Activated naive CD8-positive, alpha-beta T cell treated with anti-CD3 and anti-CD28 coated beads for 36 hours (primary cell): ENCODE data around the gene RNF41. TPM values are rescaled to one million over a fixed set of nuclear protein-coding genes. Genes with fewer than 3 reads are reported as not detected.

Source experiments
- DNase-seq: peaks from one replicate; pipeline ENCODE4 v3.0.0; 2021
- H3K27ac Mint-ChIP-seq: one replicate; pipeline ENCODE4 v1.8.0; 2022; ENCODE audit warnings: mild to moderate bottlenecking, moderate library complexity, mixed read lengths
- H3K27me3 Mint-ChIP-seq: one replicate; pipeline ENCODE4 v1.8.0; 2022; ENCODE audit warnings: mild to moderate bottlenecking, mixed read lengths
- H3K36me3 Mint-ChIP-seq: one replicate; pipeline ENCODE4 v1.8.0; 2021; ENCODE audit warnings: mild to moderate bottlenecking, mixed read lengths
- H3K4me1 Mint-ChIP-seq: one replicate; pipeline ENCODE4 v1.8.0; 2021; ENCODE audit warnings: mixed read lengths
- H3K4me3 Mint-ChIP-seq: one replicate; pipeline ENCODE4 v1.8.0; 2022; ENCODE audit warnings: mild to moderate bottlenecking, moderate library complexity, mixed read lengths
- H3K9me3 Mint-ChIP-seq: one replicate; pipeline ENCODE4 v1.8.0; 2022; ENCODE audit warnings: mixed read lengths
- total RNA-seq, 2 experiments: library from RNA; stranded (reverse); gene quantifications; one replicate each; pipeline ENCODE4 v1.2.3, GENCODE V29; 2021

Gene RNF41
- total RNA-seq, 2 experiments from 2014 or later = 26.4 to 31.2 TPM

DNA sequence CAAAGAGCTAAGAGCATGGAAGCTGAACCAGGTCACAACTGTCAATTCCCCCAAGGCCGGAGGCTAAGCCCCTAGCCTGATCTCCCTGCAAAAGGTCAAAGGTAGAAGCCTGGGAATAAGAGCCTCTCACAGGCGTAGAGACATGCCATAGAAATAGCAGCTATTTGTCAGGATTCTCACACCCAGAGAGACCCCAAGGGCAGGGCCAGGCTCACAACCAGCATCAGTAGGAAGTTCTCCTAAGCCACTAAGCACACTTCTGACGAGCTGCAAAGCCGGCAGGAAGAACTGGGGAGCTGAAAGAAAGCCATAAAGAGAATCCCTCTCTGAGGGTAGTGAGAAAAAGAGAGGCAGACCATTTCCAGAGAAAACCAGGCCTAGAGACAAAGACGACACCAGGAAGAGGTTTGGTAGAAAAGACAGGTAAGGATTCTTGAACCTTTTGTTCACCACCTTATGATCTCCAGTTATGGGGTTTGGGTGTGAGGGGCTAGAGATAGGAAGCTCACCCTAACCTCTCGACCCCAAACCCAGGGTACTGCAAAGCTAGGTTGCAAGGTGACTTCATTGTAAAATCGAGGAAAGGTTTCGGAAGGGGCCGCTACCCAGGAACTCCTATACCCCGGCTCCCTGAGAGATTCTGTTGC is 33.5 kb downstream of the RNF41 start:
- Mint-ChIP-seq H3K4me3 (peak overlapping the region; percentile 90), H3K36me3 (peaks cover 25% of the 10 kb centered on the region), H3K27me3 (peaks cover 4% of the 10 kb centered on the region), H3K9me3 (no peaks in the 10 kb centered on the region), H3K4me1 (peaks cover 33% of the 10 kb centered on the region), H3K27ac (peak overlapping the region; percentile 81)
- no peak for DNase-seq

DNA sequence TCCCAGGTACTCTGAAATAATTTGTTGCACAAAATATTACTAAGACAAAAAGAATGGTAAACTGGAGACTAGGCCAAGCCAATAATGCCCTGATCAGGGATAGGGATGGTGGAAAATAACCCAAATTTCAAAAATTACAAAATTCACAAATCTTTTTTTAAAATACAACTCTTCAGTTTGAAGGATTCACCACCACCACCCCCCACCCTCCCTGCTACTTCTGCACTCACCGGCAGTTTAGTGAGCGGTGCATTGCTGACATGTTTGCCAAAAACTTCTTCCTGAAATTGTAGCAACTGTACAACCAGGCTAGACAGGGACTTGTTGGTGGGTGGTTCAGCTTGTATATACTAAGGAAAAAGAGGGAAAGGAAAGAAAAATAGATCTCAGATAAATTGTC is 34.8 kb downstream of the RNF41 start:
- H3K36me3 Mint-ChIP-seq = peaks cover 25% of the 10 kb centered on the region

DNA sequence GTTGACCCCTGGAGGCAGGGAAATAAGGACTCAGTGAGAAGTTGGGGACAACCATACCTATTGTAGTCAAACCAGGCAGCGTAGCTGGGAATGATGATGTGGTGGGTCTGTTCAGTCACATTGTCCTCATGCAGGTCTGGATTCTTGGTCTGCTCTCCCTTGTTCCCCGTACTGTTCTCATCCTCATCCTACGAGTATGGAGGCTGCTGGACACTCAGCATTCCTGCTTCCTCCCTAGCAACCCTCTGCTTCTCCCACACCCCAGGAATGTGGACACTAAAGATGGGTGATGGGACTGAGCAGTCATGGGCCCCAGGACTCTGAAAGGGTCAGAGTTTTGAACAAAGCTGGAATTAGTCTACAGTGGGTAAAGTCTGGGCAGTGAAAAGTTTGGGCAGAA is 43.4 kb downstream of the RNF41 start:
- H3K27me3 Mint-ChIP-seq = no peaks in the 10 kb centered on the region
- H3K4me3 Mint-ChIP-seq = no peak overlapping the region
- no peaks in the 10 kb centered on the region for H3K4me1 Mint-ChIP-seq
- no peak for DNase-seq
- no peak overlapping the region for H3K27ac Mint-ChIP-seq
- peaks cover 23% of the 10 kb centered on the region for H3K36me3 Mint-ChIP-seq
- H3K9me3 Mint-ChIP-seq = no peaks in the 10 kb centered on the region

More for the DNA sequence above, 34.8 kb downstream of the RNF41 start:
- Mint-ChIP-seq H3K27ac (no peak overlapping the region), H3K9me3 (no peaks in the 10 kb centered on the region), H3K27me3 (peaks cover 4% of the 10 kb centered on the region), H3K4me3 (peak overlapping the region; percentile 90), H3K4me1 (peaks cover 27% of the 10 kb centered on the region)
- DNase-seq = no peak

DNA sequence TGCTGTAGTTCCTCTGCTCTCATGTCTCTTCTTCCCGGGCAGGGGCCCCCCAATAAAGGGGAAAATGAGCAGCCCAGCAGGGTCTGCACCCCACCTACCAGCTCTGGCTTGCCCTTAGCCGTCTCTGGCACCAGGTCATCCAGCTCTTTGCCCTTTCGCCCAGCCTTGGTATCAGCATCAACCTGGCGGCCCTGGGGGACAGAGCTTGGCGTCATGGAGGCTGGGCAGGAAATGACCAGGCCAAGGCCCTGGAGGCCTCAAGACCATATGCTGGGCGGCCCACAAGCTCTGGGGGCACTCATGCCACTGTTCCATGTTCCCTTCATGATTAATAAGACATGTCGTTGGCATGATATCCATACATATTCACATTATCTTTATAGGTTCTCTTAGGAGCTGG is 48.9 kb downstream of the RNF41 start:
- H3K27ac Mint-ChIP-seq = no peak overlapping the region
- no peaks in the 10 kb centered on the region for H3K9me3 Mint-ChIP-seq
- peaks cover 26% of the 10 kb centered on the region for H3K36me3 Mint-ChIP-seq
- no peaks in the 10 kb centered on the region for H3K27me3 Mint-ChIP-seq
- DNase-seq = no peak
- no peak overlapping the region for H3K4me3 Mint-ChIP-seq
- no peaks in the 10 kb centered on the region for H3K4me1 Mint-ChIP-seq

DNA sequence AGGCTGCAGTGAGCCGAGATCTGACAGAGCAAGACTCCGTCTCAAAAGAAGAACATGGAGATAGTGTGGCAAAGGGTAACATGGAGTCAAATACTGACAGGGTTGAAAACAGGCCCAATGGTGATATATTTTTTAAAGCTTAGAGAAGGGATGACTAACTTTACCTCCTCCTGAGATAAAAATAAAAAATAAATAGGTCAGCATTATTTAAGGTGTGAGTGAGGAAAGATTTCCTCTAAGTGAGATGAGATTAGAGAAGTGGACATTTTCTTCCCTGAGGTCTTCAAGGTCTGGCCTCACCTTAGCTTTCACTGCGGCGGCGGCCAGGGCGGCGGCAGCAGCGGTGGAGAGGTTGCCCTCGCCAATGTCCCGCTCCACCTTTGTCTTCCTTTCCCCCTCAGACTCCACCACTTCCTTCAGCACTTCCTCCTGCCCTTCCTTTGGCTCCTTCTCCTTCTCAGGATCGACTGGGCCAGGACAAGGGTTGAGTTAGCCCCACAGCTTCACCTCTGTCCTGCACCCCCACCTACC is 52.4 kb downstream of the RNF41 start:
- Mint-ChIP-seq H3K27me3 (no peaks in the 10 kb centered on the region), H3K4me3 (no peak overlapping the region), H3K9me3 (no peaks in the 10 kb centered on the region), H3K27ac (peak overlapping the region; percentile 55), H3K4me1 (no peaks in the 10 kb centered on the region), H3K36me3 (peaks cover 17% of the 10 kb centered on the region)
- DNase-seq = no peak

DNA sequence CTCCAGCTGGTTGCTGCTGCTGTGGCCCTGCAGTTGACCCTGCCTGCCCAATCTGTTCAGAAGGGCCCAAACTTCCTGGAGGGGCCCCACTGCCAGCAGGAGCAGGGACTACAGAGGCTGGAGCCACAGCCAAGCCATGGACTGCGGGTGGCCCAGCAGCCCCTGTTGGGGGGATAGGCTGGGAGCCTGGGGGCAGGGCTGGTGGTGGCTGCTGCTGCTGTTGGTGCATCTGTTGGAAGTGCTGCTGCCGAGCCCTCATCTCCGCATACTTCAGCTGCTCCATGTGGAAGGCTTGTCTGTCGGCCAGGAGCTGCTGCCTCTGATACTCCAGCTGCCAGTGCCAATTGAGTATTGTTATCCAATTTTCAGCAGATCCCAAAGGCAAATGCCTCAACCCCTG is 56.4 kb downstream of the RNF41 start:
- no peak overlapping the region for H3K27ac Mint-ChIP-seq
- H3K27me3 Mint-ChIP-seq = no peaks in the 10 kb centered on the region
- H3K4me1 Mint-ChIP-seq = peaks cover 17% of the 10 kb centered on the region
- no peak overlapping the region for H3K4me3 Mint-ChIP-seq
- no peaks in the 10 kb centered on the region for H3K9me3 Mint-ChIP-seq
- peaks cover 34% of the 10 kb centered on the region for H3K36me3 Mint-ChIP-seq
- DNase-seq = no peak

DNA sequence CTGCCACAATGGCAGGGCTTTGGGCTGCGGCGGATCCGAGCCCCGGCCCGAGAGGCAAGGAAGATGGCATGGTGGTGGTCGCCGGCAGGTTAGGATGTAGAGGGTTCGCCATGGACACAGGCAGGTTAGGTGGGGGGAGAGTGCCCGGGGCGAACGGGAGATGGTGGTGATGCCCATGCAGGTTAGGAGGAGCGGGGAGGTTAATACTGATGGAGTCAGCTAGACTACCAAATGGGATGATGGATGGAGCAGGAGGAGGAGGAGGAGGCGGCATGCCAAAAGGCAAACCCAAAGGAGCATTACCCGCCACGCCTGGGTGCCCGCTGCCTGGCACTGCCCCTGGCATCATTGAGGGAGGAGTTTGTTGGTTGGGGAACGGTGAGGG is 57.4 kb downstream of the RNF41 start:
- no peaks in the 10 kb centered on the region for H3K9me3 Mint-ChIP-seq
- no peaks in the 10 kb centered on the region for H3K27me3 Mint-ChIP-seq
- peaks cover 38% of the 10 kb centered on the region for H3K36me3 Mint-ChIP-seq
- peaks cover 26% of the 10 kb centered on the region for H3K4me1 Mint-ChIP-seq
- H3K27ac Mint-ChIP-seq = peak overlapping the region; percentile 38
- no peak for DNase-seq
- H3K4me3 Mint-ChIP-seq = no peak overlapping the region

DNA sequence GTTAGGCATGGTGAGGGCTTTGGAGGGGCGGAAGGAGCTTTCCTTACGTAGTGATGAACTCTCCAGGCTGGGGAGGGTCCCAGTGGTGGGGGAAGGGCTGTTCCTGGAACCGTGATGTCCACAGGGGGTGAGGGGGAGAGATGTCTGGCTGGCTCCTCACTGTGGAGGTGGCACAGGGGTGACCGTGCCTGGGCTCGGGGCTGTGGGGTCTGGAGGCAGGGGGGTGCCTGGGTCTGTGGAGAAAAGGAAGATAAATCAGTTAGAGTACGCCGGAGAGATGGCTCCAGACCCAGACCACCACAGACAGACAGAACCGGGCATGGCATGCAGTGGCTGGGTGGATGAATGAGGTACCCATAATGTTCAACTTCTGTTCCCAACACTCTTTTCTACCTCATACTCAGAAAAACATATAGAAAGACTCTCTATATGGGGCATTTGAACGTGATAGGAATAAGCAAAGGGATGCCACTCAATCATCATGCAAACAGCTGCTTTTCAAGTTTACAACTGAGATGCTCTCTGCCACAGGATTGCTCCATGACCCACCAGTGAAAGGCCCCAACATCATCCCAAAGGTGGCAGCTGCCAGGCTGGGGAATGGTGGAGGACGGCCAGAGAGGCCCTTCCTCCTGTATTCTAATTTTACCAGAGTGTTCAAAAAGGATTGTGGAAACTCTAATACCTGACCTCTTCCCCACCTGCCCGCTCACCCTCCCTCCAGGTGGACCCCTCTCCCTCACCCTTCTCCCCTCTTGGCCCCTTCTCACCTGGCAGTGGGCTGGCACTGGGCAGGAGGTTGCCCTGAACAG is 58.0 kb downstream of the RNF41 start:
- Mint-ChIP-seq H3K4me3 (peak overlapping the region; percentile 22), H3K36me3 (peaks cover 41% of the 10 kb centered on the region), H3K27me3 (no peaks in the 10 kb centered on the region), H3K27ac (peak overlapping the region; percentile 82), H3K4me1 (peaks cover 30% of the 10 kb centered on the region), H3K9me3 (no peaks in the 10 kb centered on the region)
- no peak for DNase-seq

DNA sequence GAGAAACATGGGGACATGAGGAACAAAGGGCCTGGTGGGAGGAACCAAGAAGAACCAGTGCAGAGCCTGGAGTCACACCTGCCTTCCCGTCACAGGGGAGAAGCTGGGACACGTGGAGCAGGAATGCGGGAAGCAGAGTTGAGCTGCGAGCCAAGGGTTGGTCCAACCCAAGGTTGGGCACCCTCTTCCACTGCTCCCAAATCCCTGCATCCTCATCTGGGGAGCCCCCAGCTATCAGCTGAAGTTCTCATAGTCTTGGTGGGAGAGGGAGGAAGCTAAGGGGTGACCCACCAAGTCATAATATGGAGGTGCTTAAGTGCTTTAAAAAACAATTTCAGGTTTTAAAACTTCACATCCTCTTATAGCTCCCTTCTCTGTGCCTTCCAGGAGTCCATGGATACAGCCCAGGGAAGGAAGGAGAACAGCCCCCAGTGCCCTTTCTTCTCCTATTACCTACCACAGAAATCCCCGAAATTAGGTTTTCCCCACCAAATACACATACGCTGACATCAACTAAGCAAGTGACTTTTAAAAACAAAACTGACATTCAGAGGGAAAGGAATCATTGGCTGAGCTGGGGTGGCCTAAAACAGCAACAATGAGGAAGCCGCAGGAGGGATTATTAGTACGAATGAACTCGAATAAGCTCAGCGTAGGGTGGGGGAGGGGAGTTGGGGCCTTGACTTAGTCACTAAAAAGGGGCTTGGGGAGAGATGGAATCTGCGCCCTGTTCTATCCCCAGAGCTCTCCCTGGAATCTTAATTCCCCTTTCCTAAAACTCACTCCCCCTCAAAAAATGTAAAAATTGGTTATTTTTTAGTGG is 59.0 kb downstream of the RNF41 start:
- peaks cover 48% of the 10 kb centered on the region for H3K36me3 Mint-ChIP-seq
- H3K4me1 Mint-ChIP-seq = peaks cover 31% of the 10 kb centered on the region
- H3K27me3 Mint-ChIP-seq = no peaks in the 10 kb centered on the region
- no peaks in the 10 kb centered on the region for H3K9me3 Mint-ChIP-seq
- H3K4me3 Mint-ChIP-seq = no peak overlapping the region
- peak overlapping the region; percentile 52 for H3K27ac Mint-ChIP-seq
- no peak for DNase-seq

DNA sequence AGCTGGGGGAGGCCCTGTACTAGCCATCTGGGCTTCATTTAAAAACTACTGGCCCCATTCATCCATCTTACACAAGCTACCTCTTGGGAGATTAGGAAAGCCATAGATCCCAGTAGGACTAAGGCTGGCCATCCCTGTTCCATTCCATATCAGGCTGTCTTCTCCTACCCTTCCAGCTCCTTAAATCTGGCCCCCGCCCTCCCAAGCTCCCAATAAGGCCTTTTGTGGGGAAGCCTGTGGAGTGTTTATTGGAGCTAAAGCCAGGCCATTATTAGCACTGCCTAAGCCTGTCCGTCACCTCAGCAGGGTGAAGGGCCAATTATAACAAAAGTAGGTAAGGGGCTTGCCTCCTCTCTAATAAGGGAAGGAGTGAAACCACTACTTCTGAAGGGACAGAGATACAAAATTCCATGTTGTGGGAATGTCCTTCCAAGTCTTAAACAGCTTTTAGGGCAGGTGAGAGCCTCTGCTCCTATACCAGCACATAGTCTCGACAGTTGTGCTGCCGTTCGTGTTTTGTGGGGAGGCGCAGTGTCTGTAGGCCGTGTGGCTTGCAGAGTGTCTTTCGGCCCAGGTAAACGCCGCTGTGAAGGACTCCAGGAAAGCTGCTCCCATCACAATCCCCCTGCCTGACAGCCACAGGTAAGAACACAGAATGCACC is 59.9 kb downstream of the RNF41 start:
- no peaks in the 10 kb centered on the region for H3K27me3 Mint-ChIP-seq
- H3K4me3 Mint-ChIP-seq = peak overlapping the region; percentile 95

DNA sequence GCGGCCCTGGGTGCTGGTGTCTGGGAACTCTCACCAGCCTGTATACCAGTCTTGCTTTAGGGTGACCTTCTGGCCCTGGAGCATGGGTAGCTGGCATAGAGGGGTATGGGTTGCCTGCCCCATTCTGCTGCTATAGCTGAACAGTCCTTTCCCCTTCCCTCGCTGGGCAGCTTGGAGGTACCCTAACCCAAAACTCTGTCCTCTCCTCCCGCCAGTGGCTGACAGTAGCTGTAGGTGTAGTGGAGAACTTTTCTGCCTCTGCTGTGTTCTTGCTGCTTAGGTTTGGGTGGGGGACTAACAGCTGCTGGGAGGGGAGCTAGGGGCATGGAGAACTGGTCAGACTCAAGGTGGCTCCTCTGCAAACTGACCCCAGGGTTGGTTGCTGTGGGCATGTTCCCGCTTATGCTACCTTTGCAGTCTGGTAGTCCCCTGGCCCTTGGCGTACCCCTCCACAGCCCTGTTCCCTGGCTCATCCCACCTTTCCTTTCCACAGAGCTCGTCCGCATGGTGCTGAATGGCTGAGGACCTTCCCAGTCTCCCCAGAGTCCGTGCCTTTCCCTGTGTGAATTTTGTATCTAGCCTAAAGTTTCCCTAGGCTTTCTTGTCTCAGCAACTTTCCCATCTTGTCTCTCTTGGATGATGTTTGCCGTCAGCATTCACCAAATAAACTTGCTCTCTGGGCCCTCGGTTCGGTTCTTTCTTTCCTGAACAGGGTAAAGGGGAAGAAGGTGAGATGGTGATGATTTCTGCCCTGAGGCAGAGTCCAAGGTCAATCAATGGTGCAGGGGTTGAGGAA is 60.6 kb downstream of the RNF41 start:
- H3K27me3 Mint-ChIP-seq = no peaks in the 10 kb centered on the region
- peaks cover 37% of the 10 kb centered on the region for H3K4me1 Mint-ChIP-seq
- H3K9me3 Mint-ChIP-seq = no peaks in the 10 kb centered on the region
- H3K36me3 Mint-ChIP-seq = peaks cover 55% of the 10 kb centered on the region
- peak overlapping the region; percentile 95 for H3K27ac Mint-ChIP-seq
- H3K4me3 Mint-ChIP-seq = peak overlapping the region; percentile 95
- no peak for DNase-seq

More for the DNA sequence above, 59.9 kb downstream of the RNF41 start:
- H3K27ac Mint-ChIP-seq = peak overlapping the region; percentile 95
- no peak for DNase-seq
- peaks cover 52% of the 10 kb centered on the region for H3K36me3 Mint-ChIP-seq
- H3K9me3 Mint-ChIP-seq = no peaks in the 10 kb centered on the region
- H3K4me1 Mint-ChIP-seq = peaks cover 37% of the 10 kb centered on the region

DNA sequence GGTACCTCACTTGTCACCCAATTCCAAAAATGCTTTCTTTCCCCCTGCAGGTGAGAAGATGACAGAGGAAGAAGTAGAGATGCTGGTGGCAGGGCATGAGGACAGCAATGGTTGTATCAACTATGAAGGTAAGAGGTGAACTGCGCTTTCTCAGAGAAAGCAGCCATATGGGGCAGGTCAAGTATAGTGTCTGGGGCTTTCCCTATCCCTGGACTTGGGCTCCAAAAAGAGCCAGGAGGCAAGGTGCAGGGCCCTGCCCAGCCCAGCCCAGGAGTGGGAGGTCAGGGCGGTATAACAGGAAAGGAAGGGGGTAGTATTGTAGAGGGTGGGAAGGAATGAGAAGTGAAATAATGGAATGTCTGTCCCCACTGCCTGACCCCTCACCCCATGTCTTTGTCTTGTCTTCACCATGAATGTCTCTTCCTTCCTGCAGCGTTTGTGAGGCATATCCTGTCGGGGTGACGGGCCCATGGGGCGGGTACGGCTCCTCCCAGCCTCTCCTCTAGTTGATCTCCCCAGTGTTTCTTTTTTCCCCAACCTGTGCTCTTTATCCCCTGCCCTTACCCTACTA is 61.4 kb downstream of the RNF41 start:
- H3K4me3 Mint-ChIP-seq = peak overlapping the region; percentile 95
- no peaks in the 10 kb centered on the region for H3K9me3 Mint-ChIP-seq
- H3K27ac Mint-ChIP-seq = peak overlapping the region; percentile 95
- no peaks in the 10 kb centered on the region for H3K27me3 Mint-ChIP-seq
- DNase-seq = peak; percentile 59
- peaks cover 37% of the 10 kb centered on the region for H3K4me1 Mint-ChIP-seq
- H3K36me3 Mint-ChIP-seq = peaks cover 62% of the 10 kb centered on the region

DNA sequence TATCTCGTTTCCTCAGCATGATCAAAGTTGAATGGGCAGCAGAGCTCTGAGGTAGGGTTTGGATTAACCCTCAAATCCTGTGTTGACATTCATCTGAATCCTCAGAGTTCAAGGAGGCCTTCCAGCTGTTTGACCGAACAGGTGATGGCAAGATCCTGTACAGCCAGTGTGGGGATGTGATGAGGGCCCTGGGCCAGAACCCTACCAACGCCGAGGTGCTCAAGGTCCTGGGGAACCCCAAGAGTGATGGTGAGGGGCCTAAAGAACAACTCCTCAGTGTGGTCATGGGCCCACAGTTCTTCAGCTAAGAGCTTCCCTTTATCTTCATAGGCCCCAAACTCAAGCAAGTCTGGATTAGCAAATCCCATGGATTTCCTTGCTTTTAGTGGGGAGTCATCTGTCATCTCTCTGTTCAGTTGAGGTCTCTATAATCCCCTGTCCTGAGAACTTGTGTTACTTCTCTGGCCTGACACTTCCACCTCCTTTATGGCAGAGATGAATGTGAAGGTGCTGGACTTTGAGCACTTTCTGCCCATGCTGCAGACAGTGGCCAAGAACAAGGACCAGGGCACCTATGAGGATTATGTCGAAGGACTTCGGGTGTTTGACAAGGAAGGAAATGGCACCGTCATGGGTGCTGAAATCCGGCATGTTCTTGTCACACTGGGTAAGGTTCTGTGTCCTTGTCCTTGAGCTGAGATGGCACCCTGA is 62.1 kb downstream of the RNF41 start:
- Mint-ChIP-seq H3K36me3 (peaks cover 63% of the 10 kb centered on the region), H3K9me3 (no peaks in the 10 kb centered on the region), H3K27ac (peak overlapping the region; percentile 95), H3K4me3 (peak overlapping the region; percentile 95), H3K4me1 (peaks cover 37% of the 10 kb centered on the region), H3K27me3 (no peaks in the 10 kb centered on the region)
- no peak for DNase-seq
